ENCODE measurements around the gene PGM2L1.

The PGM2L1 gene

DNA sequence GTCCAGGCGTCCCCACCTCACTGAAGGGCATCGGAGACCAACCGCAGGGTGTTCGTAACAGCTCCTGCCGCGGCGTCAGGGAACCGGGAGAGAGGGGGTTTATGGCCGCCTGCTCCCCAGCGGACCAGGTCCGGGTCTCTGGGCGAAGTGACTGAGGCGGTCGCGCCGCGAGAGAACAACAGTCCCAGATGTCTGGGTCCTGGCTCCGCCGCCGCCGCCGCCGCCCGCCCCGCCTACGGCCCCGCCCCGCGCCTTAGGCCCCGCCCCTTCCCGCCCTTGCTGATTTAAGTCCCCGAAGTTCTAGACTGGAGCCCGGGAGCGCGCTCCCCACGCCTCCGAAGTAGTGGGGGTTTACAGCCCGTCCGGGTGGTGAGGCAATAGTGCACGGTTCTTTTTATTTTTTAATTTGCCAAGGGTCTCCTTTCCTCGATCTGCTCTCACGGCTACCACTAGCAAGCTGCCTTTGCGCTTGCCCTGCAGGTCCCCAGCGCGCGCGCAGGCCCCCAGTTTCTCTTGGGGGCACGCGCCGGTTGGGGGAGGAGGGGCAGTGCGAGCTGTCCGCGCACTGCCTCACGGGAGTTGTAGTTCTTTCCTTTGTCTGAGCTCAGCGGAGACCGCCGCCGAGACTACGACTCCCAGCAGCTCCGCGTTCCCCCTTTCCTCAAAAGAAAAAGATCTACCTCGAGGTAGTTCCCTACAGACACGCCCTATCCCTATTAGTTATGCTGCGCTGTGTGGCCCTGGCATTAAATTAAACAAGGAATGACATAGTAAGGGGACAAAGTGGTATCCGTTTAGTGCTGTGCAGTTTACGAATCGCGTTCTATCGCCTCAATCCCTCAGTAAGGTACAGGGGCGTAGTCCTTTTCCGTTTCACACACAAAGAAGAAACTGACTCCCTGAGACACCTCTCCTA, at the start of gene PGM2L1:
PGM2L1 (minus strand) TSS at position 190 of the 916 bp plus-strand sequence. CDS start 272 bp downstream, outside the sequence.
- no peaks in the 10 kb centered on the region for H3K9me3 ChIP-seq (ENCODE audit: insufficient read depth, low read length)
- H3K27ac ChIP-seq (ENCODE audit: low read length) = peak within 1 kb of the TSS; percentile 69
- H3K4me1 ChIP-seq (ENCODE audit: low read length) = peaks cover 4% of the 10 kb centered on the region; the same call in 1 of the 2 replicates
- H3K4me3 ChIP-seq (ENCODE audit: low read length) = peak within 1 kb of the TSS; percentile 76
- H3K4me2 ChIP-seq (ENCODE audit: low read length) = peak within 1 kb of the TSS; percentile 88
- no peaks in the 10 kb centered on the region for H3K79me2 ChIP-seq (ENCODE audit: low read length)
- no peaks in the 10 kb centered on the region for H4K20me1 ChIP-seq (ENCODE audit: insufficient read depth, low read length)
- peaks cover 5% of the 10 kb centered on the region; the same call in 1 of the 2 replicates for H3K27me3 ChIP-seq (ENCODE audit: low read depth, low read length)
- no peaks in the 10 kb centered on the region for H3K36me3 ChIP-seq (replicated peaks; ENCODE audit: low read depth, low read length)
- no peak for TF ChIP-seq EZH2phosphoT487 (IDR thresholded peaks at IDR 0.05; ENCODE audit: low read depth)
- TF ChIP-seq, protein P1, sequence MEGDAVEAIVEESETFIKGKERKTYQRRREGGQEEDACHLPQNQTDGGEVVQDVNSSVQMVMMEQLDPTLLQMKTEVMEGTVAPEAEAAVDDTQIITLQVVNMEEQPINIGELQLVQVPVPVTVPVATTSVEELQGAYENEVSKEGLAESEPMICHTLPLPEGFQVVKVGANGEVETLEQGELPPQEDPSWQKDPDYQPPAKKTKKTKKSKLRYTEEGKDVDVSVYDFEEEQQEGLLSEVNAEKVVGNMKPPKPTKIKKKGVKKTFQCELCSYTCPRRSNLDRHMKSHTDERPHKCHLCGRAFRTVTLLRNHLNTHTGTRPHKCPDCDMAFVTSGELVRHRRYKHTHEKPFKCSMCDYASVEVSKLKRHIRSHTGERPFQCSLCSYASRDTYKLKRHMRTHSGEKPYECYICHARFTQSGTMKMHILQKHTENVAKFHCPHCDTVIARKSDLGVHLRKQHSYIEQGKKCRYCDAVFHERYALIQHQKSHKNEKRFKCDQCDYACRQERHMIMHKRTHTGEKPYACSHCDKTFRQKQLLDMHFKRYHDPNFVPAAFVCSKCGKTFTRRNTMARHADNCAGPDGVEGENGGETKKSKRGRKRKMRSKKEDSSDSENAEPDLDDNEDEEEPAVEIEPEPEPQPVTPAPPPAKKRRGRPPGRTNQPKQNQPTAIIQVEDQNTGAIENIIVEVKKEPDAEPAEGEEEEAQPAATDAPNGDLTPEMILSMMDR (IDR thresholded peaks at IDR 0.05; ENCODE audit: low read depth, low read length) = no peak
- H3K9ac ChIP-seq (ENCODE audit: low read length) = peak within 1 kb of the TSS; percentile 70
- H2AFZ ChIP-seq (ENCODE audit: low read depth, low read length) = peak within 1 kb of the TSS; percentile 85

DNA sequence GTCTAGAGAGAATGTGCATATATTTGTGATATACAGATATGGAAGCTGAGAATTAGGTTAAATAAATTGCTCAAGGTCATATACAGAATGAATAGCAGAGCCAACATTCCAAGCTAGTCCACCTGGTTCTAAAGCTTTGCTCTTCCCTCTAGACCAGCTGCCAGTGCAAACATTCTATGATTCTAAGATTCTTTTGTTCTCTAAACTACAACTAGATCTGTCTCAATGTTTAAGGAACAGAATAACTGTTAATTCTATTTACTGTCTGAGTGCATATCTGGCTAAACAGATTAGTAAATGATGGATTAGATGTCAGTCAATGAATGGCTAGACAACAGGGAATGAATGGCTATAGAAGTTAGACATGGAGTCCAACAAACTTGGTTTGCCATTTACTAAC, 49.5 kb upstream of the PGM2L1 start:
- Histone ChIP-seq H4K20me1 (ENCODE audit: insufficient read depth, low read length) (no peaks in the 10 kb centered on the region), H3K9ac (ENCODE audit: low read length) (no peak overlapping the region), H3K27ac (ENCODE audit: low read length) (no peak overlapping the region), H2AFZ (ENCODE audit: low read depth, low read length) (no peak overlapping the region), H3K4me2 (ENCODE audit: low read length) (no peak overlapping the region), H3K4me3 (ENCODE audit: low read length) (no peak overlapping the region), H3K4me1 (ENCODE audit: low read length) (peaks cover 8% of the 10 kb centered on the region), H3K9me3 (ENCODE audit: insufficient read depth, low read length) (no peaks in the 10 kb centered on the region), H3K79me2 (ENCODE audit: low read length) (no peaks in the 10 kb centered on the region), H3K36me3 (replicated peaks; ENCODE audit: low read depth, low read length) (no peaks in the 10 kb centered on the region), H3K27me3 (ENCODE audit: low read depth, low read length) (no peaks in the 10 kb centered on the region)
- no peak for TF ChIP-seq EZH2phosphoT487 (IDR thresholded peaks at IDR 0.05; ENCODE audit: low read depth)
- TF ChIP-seq, protein P1 (IDR thresholded peaks at IDR 0.05; ENCODE audit: low read depth, low read length) = no peak

DNA sequence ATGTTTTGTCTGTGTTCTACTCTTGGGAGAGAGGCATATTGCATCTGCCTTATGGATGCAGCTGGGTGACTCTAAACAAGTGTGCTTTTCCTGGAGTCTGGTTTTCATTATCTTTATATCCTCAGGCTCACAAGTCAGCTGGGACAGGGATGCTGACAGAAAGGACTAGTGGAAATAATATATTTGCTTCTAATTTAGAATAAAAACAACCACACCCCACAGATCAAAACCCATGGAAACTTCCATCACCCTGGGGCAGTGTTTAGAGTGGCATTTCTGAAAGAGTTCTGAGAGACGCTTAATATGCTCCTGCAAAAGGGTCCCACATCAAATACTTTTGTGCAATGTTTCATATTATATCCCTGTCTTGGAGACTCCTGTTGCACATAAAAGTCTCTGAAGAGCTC, 48.3 kb upstream of the PGM2L1 start:
- H3K79me2 ChIP-seq (ENCODE audit: low read length) = no peaks in the 10 kb centered on the region
- no peak overlapping the region for H3K4me2 ChIP-seq (ENCODE audit: low read length)
- no peak overlapping the region for H2AFZ ChIP-seq (ENCODE audit: low read depth, low read length)
- no peaks in the 10 kb centered on the region for H3K36me3 ChIP-seq (replicated peaks; ENCODE audit: low read depth, low read length)
- H3K9ac ChIP-seq (ENCODE audit: low read length) = no peak overlapping the region
- no peak overlapping the region for H3K27ac ChIP-seq (ENCODE audit: low read length)
- no peak overlapping the region for H3K4me3 ChIP-seq (ENCODE audit: low read length)
- no peaks in the 10 kb centered on the region for H4K20me1 ChIP-seq (ENCODE audit: insufficient read depth, low read length)
- H3K27me3 ChIP-seq (ENCODE audit: low read depth, low read length) = no peaks in the 10 kb centered on the region
- peaks cover 8% of the 10 kb centered on the region for H3K4me1 ChIP-seq (ENCODE audit: low read length)
- no peaks in the 10 kb centered on the region for H3K9me3 ChIP-seq (ENCODE audit: insufficient read depth, low read length)
- TF ChIP-seq, protein P1 (IDR thresholded peaks at IDR 0.05; ENCODE audit: low read depth, low read length) = no peak
- TF ChIP-seq EZH2phosphoT487 (IDR thresholded peaks at IDR 0.05; ENCODE audit: low read depth) = no peak

DNA sequence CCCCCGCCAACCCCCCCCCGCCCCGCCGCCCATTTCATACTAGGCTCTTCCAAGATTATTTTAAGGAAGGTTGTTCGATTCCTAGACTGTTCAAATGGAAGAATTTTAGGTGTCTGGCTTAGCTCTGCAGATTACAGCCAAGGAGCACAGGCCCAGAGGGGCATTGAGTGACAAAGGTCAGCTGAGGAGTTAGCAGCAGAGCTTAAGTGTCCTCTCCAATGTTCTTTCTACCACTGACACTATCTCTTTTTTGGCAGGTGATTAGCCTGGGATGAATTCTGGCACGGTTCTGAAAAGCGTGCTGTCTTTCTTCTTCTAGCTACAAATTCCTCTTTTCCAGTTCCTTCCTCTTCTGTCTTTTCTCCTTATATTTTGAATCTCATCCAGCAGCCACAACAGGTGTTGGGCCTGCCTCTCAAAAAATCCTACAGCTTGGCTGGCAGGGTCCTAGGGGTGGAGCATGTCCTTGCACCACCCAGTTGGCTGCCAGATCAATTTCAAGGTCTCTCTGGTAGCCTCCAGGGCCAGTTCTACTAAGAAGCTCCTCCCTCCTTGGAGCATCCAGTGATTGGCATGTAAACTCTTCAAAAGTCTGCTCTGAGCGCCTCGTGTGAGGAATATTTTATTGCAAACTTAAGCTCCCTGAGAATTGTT, 46.1 kb upstream of the PGM2L1 start:
- no peaks in the 10 kb centered on the region for H3K79me2 ChIP-seq (ENCODE audit: low read length)
- no peaks in the 10 kb centered on the region for H3K27me3 ChIP-seq (ENCODE audit: low read depth, low read length)
- no peak overlapping the region for H2AFZ ChIP-seq (ENCODE audit: low read depth, low read length)
- H3K9ac ChIP-seq (ENCODE audit: low read length) = no peak overlapping the region
- H3K36me3 ChIP-seq (replicated peaks; ENCODE audit: low read depth, low read length) = no peaks in the 10 kb centered on the region
- no peaks in the 10 kb centered on the region for H4K20me1 ChIP-seq (ENCODE audit: insufficient read depth, low read length)
- no peak overlapping the region for H3K27ac ChIP-seq (ENCODE audit: low read length)
- H3K4me2 ChIP-seq (ENCODE audit: low read length) = no peak overlapping the region
- H3K4me3 ChIP-seq (ENCODE audit: low read length) = no peak overlapping the region
- H3K9me3 ChIP-seq (ENCODE audit: insufficient read depth, low read length) = no peaks in the 10 kb centered on the region
- TF ChIP-seq EZH2phosphoT487 (IDR thresholded peaks at IDR 0.05; ENCODE audit: low read depth) = no peak
- TF ChIP-seq, protein P1 (IDR thresholded peaks at IDR 0.05; ENCODE audit: low read depth, low read length) = no peak
- H3K4me1 ChIP-seq (ENCODE audit: low read length) = no peaks in the 10 kb centered on the region
